CD14-positive monocyte (primary cell): ENCODE measurements around the gene TRIM7. TPM values are rescaled to one million over a fixed set of nuclear protein-coding genes. Genes with fewer than 3 reads are reported as not detected.

Experiments
- DNase-seq, 3 donors: peaks; one replicate each; pipeline ENCODE4 v3.0.0-alpha.2; 2011 to 2022
- H2AFZ ChIP-seq: 2 replicates; pipeline ENCODE4 v1.6.0; 2012; ENCODE audit warnings: mild to moderate bottlenecking, low read depth, low read length, inconsistent platforms; ENCODE audit not compliant: insufficient read depth, poor library complexity, severe bottlenecking
- H3K27ac ChIP-seq, 2 donors: 1 replicate in 1 of 2; 2 replicates in 1 of 2; pipeline ENCODE4 v1.5.1; 2012 to 2013; ENCODE audit warnings: low read length in 2 of 2, control low read depth in 1 of 2, inconsistent platforms in 1 of 2, low read depth in 1 of 2, mild to moderate bottlenecking in 1 of 2
- H3K27me3 ChIP-seq, 2 donors: one replicate each; pipeline versions ENCODE4 v1.6.0 to v1.6.1; 2011 to 2013; ENCODE audit warnings: low read length in 2 of 2; ENCODE audit not compliant: control insufficient read depth in 2 of 2, insufficient read depth in 2 of 2
- H3K36me3 ChIP-seq, 2 donors: replicated peaks in 1 of 2; 1 replicate in 1 of 2; 2 replicates in 1 of 2; pipeline versions ENCODE4 v1.5.1 to v1.6.1; 2012 to 2013; ENCODE audit warnings: low read length in 2 of 2, control low read depth in 1 of 2, inconsistent platforms in 1 of 2, mild to moderate bottlenecking in 1 of 2; ENCODE audit not compliant: insufficient read depth in 2 of 2, control insufficient read depth in 1 of 2
- H3K4me1 ChIP-seq, 2 donors: 1 replicate in 1 of 2; 2 replicates in 1 of 2; pipeline versions ENCODE4 v1.5.1 to v1.6.1; 2012 to 2013; ENCODE audit warnings: low read length in 2 of 2, control low read depth in 1 of 2, inconsistent platforms in 1 of 2, mild to moderate bottlenecking in 1 of 2, moderate library complexity in 1 of 2; ENCODE audit not compliant: insufficient read depth in 2 of 2, control insufficient read depth in 1 of 2
- H3K4me2 ChIP-seq: replicated peaks from 2 replicates; pipeline ENCODE3; 2012; ENCODE audit warnings: low read length, moderate library complexity, mild to moderate bottlenecking; ENCODE audit not compliant: poor library complexity, severe bottlenecking; ENCODE audit errors: extremely low read depth
- H3K4me3 ChIP-seq, 3 experiments: fragments of 200-600 bp in 1 of 3; sonication (generic) in 1 of 3; replicated peaks in 1 of 3; 1 replicate in 2 of 3; 2 replicates in 1 of 3; pipeline ENCODE4 v1.5.1; 2011 to 2013; ENCODE audit warnings: low read length in 3 of 3, mild to moderate bottlenecking in 3 of 3, control low read depth in 2 of 3, low read depth in 2 of 3, inconsistent platforms in 1 of 3, moderate library complexity in 1 of 3
- H3K79me2 ChIP-seq: 2 replicates; pipeline ENCODE4 v1.6.0; 2012; ENCODE audit warnings: mild to moderate bottlenecking, control low read depth, inconsistent platforms, low read length, moderate library complexity; ENCODE audit not compliant: insufficient read depth
- H3K9ac ChIP-seq: 2 replicates; pipeline ENCODE4 v1.6.0; 2017; ENCODE audit warnings: low read length, mild to moderate bottlenecking; ENCODE audit not compliant: insufficient read depth, poor library complexity, severe bottlenecking
- H3K9me3 ChIP-seq, 2 donors: replicated peaks in 1 of 2; 1 replicate in 1 of 2; 2 replicates in 1 of 2; pipeline versions ENCODE4 v1.5.1 to v1.6.1; 2012 to 2013; ENCODE audit warnings: low read length in 2 of 2, control low read depth in 1 of 2; ENCODE audit not compliant: control insufficient read depth in 1 of 2, insufficient read depth in 1 of 2
- H4K20me1 ChIP-seq: 2 replicates; pipeline ENCODE4 v1.6.0; 2012; ENCODE audit warnings: mild to moderate bottlenecking, low read length, control low read depth, moderate library complexity; ENCODE audit not compliant: insufficient read depth
- H3K27ac Mint-ChIP-seq, 7 donors: one replicate each; pipeline ENCODE4 v1.8.0; 2020; ENCODE audit warnings: mild to moderate bottlenecking in 7 of 7, mixed read lengths in 7 of 7, moderate library complexity in 6 of 7, inconsistent platforms in 2 of 7
- H3K27me3 Mint-ChIP-seq, 3 donors: one replicate each; pipeline ENCODE4 v1.8.0; 2021 to 2022; ENCODE audit warnings: low read depth in 3 of 3, mild to moderate bottlenecking in 3 of 3, mixed read lengths in 3 of 3, moderate library complexity in 3 of 3, inconsistent platforms in 1 of 3
- H3K36me3 Mint-ChIP-seq, 2 donors: one replicate each; pipeline ENCODE4 v1.8.0; 2020; ENCODE audit warnings: mixed read lengths in 2 of 2, inconsistent platforms in 1 of 2, mild to moderate bottlenecking in 1 of 2
- H3K4me1 Mint-ChIP-seq: one replicate; pipeline ENCODE4 v1.8.0; 2020; ENCODE audit warnings: mild to moderate bottlenecking, mixed read lengths
- H3K4me3 Mint-ChIP-seq, 2 donors: one replicate each; pipeline ENCODE4 v1.8.0; 2020; ENCODE audit warnings: mild to moderate bottlenecking in 2 of 2, mixed read lengths in 2 of 2, moderate library complexity in 1 of 2
- H3K9me3 Mint-ChIP-seq, 7 donors: one replicate each; pipeline ENCODE4 v1.8.0; 2020 to 2022; ENCODE audit warnings: mixed read lengths in 7 of 7, mild to moderate bottlenecking in 6 of 7, moderate library complexity in 6 of 7, inconsistent platforms in 2 of 7
- WGBS: methylation state at CpG from one replicate; pipeline ENCODE4 v1.1.5; 2013; ENCODE audit warnings: missing lambda C conversion rate; ENCODE audit not compliant: insufficient coverage; 5-methylcytosine and 5-hydroxymethylcytosine counted together
- intact Hi-C, 2 donors: fragments of 100-400 bp; cut with micrococcal nuclease; formaldehyde crosslinking; loops; one replicate each; pipeline versions ENCODE4 v1.15.0 to v1.15.1; 2023
- polyA plus RNA-seq, 3 donors: library from polyadenylated mRNA; depleted of rRNA in 1 of 3; unstranded in 2 of 3; stranded (reverse) in 1 of 3; fragments of 300-500 nt in 2 of 3; fragments of >200 nt in 1 of 3; fragmentation: Illumina TruSeq in 2 of 3; gene quantifications; 1 replicate in 2 of 3; 2 replicates in 1 of 3; pipeline ENCODE4 v1.2.3, GENCODE V29; 2012 to 2021
- TF ChIP-seq, protein P1 (sequence below): fragments of 200-600 bp; IDR thresholded peaks from one replicate; pipeline ENCODE4 v1.8.0; 2022; ENCODE audit warnings: antibody characterized with exemption, mild to moderate bottlenecking

The TRIM7 gene
- polyA plus RNA-seq, 3 donors = 9.5 to 12.8 (median 10.3) TPM

DNA sequence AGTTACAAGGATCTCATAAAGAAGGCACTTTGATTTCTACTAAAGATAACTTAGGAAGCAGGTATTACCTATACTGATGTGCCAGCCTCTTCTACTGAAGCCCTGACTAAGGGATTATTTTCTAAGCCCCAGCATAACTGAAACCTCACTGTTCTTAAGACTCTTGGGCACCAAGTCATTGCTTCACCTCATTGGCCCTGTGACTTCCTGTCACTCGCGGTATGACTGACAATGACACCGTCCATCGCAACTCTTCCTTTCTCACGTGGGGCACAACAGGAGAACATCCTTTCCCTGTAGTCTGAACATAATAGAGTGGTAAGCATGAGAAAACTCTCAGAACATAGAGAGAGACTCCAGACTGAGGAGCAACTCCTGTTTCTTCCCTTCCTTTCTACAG is 51.2 kb downstream of the TRIM7 start:
- Histone ChIP-seq H3K9ac (no peak overlapping the region), H3K27ac (no peak overlapping the region), H3K27me3 (no peaks in the 10 kb centered on the region), H3K79me2 (no peaks in the 10 kb centered on the region), H3K36me3 (no peaks in the 10 kb centered on the region), H3K4me1 (no peaks in the 10 kb centered on the region), H4K20me1 (no peaks in the 10 kb centered on the region), H3K9me3 (peaks cover 0 to 8% of the 10 kb centered on the region in 2 donors), H3K4me2 (no peak overlapping the region), H3K4me3 (no peak overlapping the region), H2AFZ (no peak overlapping the region)
- TF ChIP-seq, protein P1, sequence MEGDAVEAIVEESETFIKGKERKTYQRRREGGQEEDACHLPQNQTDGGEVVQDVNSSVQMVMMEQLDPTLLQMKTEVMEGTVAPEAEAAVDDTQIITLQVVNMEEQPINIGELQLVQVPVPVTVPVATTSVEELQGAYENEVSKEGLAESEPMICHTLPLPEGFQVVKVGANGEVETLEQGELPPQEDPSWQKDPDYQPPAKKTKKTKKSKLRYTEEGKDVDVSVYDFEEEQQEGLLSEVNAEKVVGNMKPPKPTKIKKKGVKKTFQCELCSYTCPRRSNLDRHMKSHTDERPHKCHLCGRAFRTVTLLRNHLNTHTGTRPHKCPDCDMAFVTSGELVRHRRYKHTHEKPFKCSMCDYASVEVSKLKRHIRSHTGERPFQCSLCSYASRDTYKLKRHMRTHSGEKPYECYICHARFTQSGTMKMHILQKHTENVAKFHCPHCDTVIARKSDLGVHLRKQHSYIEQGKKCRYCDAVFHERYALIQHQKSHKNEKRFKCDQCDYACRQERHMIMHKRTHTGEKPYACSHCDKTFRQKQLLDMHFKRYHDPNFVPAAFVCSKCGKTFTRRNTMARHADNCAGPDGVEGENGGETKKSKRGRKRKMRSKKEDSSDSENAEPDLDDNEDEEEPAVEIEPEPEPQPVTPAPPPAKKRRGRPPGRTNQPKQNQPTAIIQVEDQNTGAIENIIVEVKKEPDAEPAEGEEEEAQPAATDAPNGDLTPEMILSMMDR = no peak
- WGBS = no CpG with 5 or more reads among the region's 5 CpGs
- no peaks in the 10 kb centered on the region for H3K4me1 Mint-ChIP-seq
- peaks cover 5 to 18% (median 17%) of the 10 kb centered on the region in 3 donors for H3K27me3 Mint-ChIP-seq
- H3K27ac Mint-ChIP-seq = no peak overlapping the region
- H3K4me3 Mint-ChIP-seq = no peak overlapping the region
- H3K36me3 Mint-ChIP-seq = no peaks in the 10 kb centered on the region
- peaks cover 0 to 9% (median 2%) of the 10 kb centered on the region in 7 donors for H3K9me3 Mint-ChIP-seq
- intact Hi-C loops = loop anchor here (10.0 kb wide), 3 partner anchors 289 to 369 kb away; partner anchors contain the start of genes ZFP62 (in 2 of the 2) and MGAT1 (in 1 of the 2)
- no peak for DNase-seq

DNA sequence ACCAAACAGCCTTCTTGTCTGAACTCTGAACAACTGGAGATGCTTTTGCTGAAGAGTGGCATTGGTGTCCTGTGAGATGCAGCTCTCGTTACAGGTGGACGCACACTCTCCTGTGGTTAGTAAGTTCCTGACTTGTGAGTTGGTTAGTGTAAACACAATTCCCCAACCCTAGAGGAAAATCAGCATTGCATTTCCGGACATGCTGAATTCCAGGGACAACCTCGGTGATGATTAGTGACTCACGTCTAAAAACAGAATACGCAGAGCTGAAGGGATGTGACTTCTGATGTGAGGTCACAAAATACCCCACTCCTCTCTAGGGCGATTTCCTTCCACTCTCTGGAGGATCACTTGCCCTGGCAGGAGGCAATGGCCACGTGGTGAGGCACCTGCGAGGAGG is 52.6 kb downstream of the TRIM7 start:
- Mint-ChIP-seq H3K27me3 (peaks cover 6 to 20% (median 15%) of the 10 kb centered on the region in 3 donors), H3K27ac (no peak overlapping the region)

More for the DNA sequence above, 52.6 kb downstream of the TRIM7 start:
- H3K27me3 ChIP-seq = no peaks in the 10 kb centered on the region
- H3K9me3 Mint-ChIP-seq = peaks cover 0 to 9% (median 3%) of the 10 kb centered on the region in 7 donors
- TF ChIP-seq, protein P1 = no peak
- no peaks in the 10 kb centered on the region for H4K20me1 ChIP-seq
- no peak overlapping the region for H3K9ac ChIP-seq
- 79% methylated on average over 4 of the region's 9 CpGs for WGBS
- no peak overlapping the region for H2AFZ ChIP-seq
- peaks cover 0 to 8% of the 10 kb centered on the region in 2 donors for H3K9me3 ChIP-seq
- no peaks in the 10 kb centered on the region for H3K36me3 Mint-ChIP-seq
- no peaks in the 10 kb centered on the region for H3K36me3 ChIP-seq
- H3K79me2 ChIP-seq = no peaks in the 10 kb centered on the region
- no peak overlapping the region for H3K4me2 ChIP-seq
- no peaks in the 10 kb centered on the region for H3K4me1 Mint-ChIP-seq
- no peak overlapping the region for H3K4me3 ChIP-seq
- H3K27ac ChIP-seq = no peak overlapping the region
- no peaks in the 10 kb centered on the region for H3K4me1 ChIP-seq
- DNase-seq = no peak
- intact Hi-C loops = loop anchor here (10.0 kb wide), 3 partner anchors 288 to 368 kb away; partner anchors contain the start of genes ZFP62 (in 2 of the 2) and MGAT1 (in 1 of the 2)
- no peak overlapping the region for H3K4me3 Mint-ChIP-seq
